Effector memory CD4-positive, alpha-beta T cell (primary cell): ENCODE measurements around the gene ATG16L1.

ENCODE experiments used
- DNase-seq, 3 donors: peaks; one replicate each; pipeline ENCODE4 v3.0.0-alpha.2; 2020
- H3K27ac ChIP-seq: 2 replicates; pipeline ENCODE4 v1.7.0; 2013; ENCODE audit warnings: mild to moderate bottlenecking, low read length, moderate library complexity; ENCODE audit not compliant: insufficient read depth, poor library complexity, severe bottlenecking
- H3K27me3 ChIP-seq: replicated peaks from 2 replicates; pipeline ENCODE4 v1.7.0; 2013; ENCODE audit warnings: mild to moderate bottlenecking, low read length; ENCODE audit not compliant: insufficient read depth, control insufficient read depth, poor library complexity, severe bottlenecking
- H3K36me3 ChIP-seq: 2 replicates; pipeline ENCODE4 v1.7.0; 2013; ENCODE audit warnings: mild to moderate bottlenecking, low read length, moderate library complexity; ENCODE audit not compliant: control insufficient read depth, insufficient read depth
- H3K4me1 ChIP-seq: 2 replicates; pipeline ENCODE4 v1.7.0; 2013; ENCODE audit warnings: low read length, mild to moderate bottlenecking; ENCODE audit not compliant: control insufficient read depth, insufficient read depth, poor library complexity, severe bottlenecking
- H3K4me3 ChIP-seq: 2 replicates; pipeline ENCODE4 v1.7.0; 2013; ENCODE audit warnings: low read length, low read depth, mild to moderate bottlenecking; ENCODE audit not compliant: insufficient read depth, poor library complexity, severe bottlenecking
- H3K9me3 ChIP-seq: 2 replicates; pipeline ENCODE4 v1.7.0; 2013; ENCODE audit warnings: mild to moderate bottlenecking, low read length, moderate library complexity; ENCODE audit not compliant: control insufficient read depth

Gene ATG16L1

GRCh38 chr2:233281992-233282603, 30.6 kb downstream of the ATG16L1 start:
- H3K4me3 ChIP-seq: no peak overlapping the region
- H3K4me1 ChIP-seq: no peaks in the 10 kb centered on the region
- H3K36me3 ChIP-seq: peaks cover 74% of the 10 kb centered on the region
- DNase-seq: no peak
- H3K27ac ChIP-seq: no peak overlapping the region
- no peaks in the 10 kb centered on the region for H3K27me3 ChIP-seq
- no peaks in the 10 kb centered on the region for H3K9me3 ChIP-seq

- no peak overlapping the region for H3K4me3 ChIP-seq
- H3K27me3 ChIP-seq: no peaks in the 10 kb centered on the region
- H3K4me1 ChIP-seq: no peaks in the 10 kb centered on the region
- DNase-seq: no peak
- peaks cover 73% of the 10 kb centered on the region for H3K36me3 ChIP-seq
- H3K27ac ChIP-seq: no peak overlapping the region
- no peaks in the 10 kb centered on the region for H3K9me3 ChIP-seq
Measured at GRCh38 chr2:233285921-233286320, 34.4 kb downstream of the ATG16L1 start.

GRCh38 chr2:233287871-233288270, 36.4 kb downstream of the ATG16L1 start:
- Histone ChIP-seq H3K4me3 (no peak overlapping the region), H3K27me3 (no peaks in the 10 kb centered on the region), H3K9me3 (no peaks in the 10 kb centered on the region), H3K4me1 (no peaks in the 10 kb centered on the region), H3K36me3 (peaks cover 79% of the 10 kb centered on the region), H3K27ac (no peak overlapping the region)
- no peak for DNase-seq

- DNase-seq: no peak
- H3K36me3 ChIP-seq: peaks cover 87% of the 10 kb centered on the region
- no peaks in the 10 kb centered on the region for H3K27me3 ChIP-seq
- no peak overlapping the region for H3K27ac ChIP-seq
- no peak overlapping the region for H3K4me3 ChIP-seq
- H3K4me1 ChIP-seq: no peaks in the 10 kb centered on the region
- no peaks in the 10 kb centered on the region for H3K9me3 ChIP-seq
Measured at GRCh38 chr2:233288663-233289062, 37.2 kb downstream of the ATG16L1 start.

GRCh38 chr2:233289648-233290047, 38.2 kb downstream of the ATG16L1 start:
- Histone ChIP-seq H3K27me3 (no peaks in the 10 kb centered on the region), H3K4me1 (no peaks in the 10 kb centered on the region), H3K4me3 (no peak overlapping the region), H3K9me3 (no peaks in the 10 kb centered on the region), H3K36me3 (peaks cover 96% of the 10 kb centered on the region), H3K27ac (no peak overlapping the region)
- no peak for DNase-seq

GRCh38 chr2:233290051-233290845, 38.8 kb downstream of the ATG16L1 start:
- no peaks in the 10 kb centered on the region for H3K9me3 ChIP-seq
- no peak for DNase-seq
- H3K27me3 ChIP-seq: no peaks in the 10 kb centered on the region
- no peaks in the 10 kb centered on the region for H3K4me1 ChIP-seq
- no peak overlapping the region for H3K27ac ChIP-seq
- no peak overlapping the region for H3K4me3 ChIP-seq
- H3K36me3 ChIP-seq: peaks cover 96% of the 10 kb centered on the region

GRCh38 chr2:233295891-233296290, 44.4 kb downstream of the ATG16L1 start:
- H3K4me1 ChIP-seq: no peaks in the 10 kb centered on the region
- no peaks in the 10 kb centered on the region for H3K27me3 ChIP-seq
- H3K27ac ChIP-seq: no peak overlapping the region
- DNase-seq: no peak
- no peaks in the 10 kb centered on the region for H3K9me3 ChIP-seq
- no peak overlapping the region for H3K4me3 ChIP-seq
- peaks cover 55% of the 10 kb centered on the region for H3K36me3 ChIP-seq

GRCh38 chr2:233297076-233297475, 45.6 kb downstream of the ATG16L1 start:
- Histone ChIP-seq H3K9me3 (no peaks in the 10 kb centered on the region), H3K36me3 (peaks cover 43% of the 10 kb centered on the region), H3K27ac (no peak overlapping the region), H3K27me3 (no peaks in the 10 kb centered on the region), H3K4me3 (no peak overlapping the region), H3K4me1 (no peaks in the 10 kb centered on the region)
- DNase-seq: no peak

- Histone ChIP-seq H3K36me3 (peaks cover 10% of the 10 kb centered on the region), H3K4me3 (no peak overlapping the region), H3K4me1 (no peaks in the 10 kb centered on the region), H3K27ac (no peak overlapping the region), H3K9me3 (no peaks in the 10 kb centered on the region), H3K27me3 (no peaks in the 10 kb centered on the region)
- no peak for DNase-seq
Measured at GRCh38 chr2:233300401-233300800, 48.9 kb downstream of the ATG16L1 start.

GRCh38 chr2:233301248-233301647, 49.8 kb downstream of the ATG16L1 start:
- DNase-seq: no peak
- Histone ChIP-seq H3K4me3 (no peak overlapping the region), H3K27ac (no peak overlapping the region), H3K4me1 (no peaks in the 10 kb centered on the region), H3K27me3 (no peaks in the 10 kb centered on the region), H3K36me3 (peaks cover 1% of the 10 kb centered on the region), H3K9me3 (no peaks in the 10 kb centered on the region)
